HG03571 (cell line): Measurements from ENCODE around the gene MCEMP1.
"Not testable (repeated sequence)": the region's sequence is repeated elsewhere in the genome, so short reads cannot be mapped to it uniquely, and the experiment has no call there.

Source experiments
- ATAC-seq: cut with Tn5 transposase; IDR thresholded peaks from one replicate; pipeline ENCODE4 v1.9.1; 2021; ENCODE audit not compliant: unreplicated experiment

MCEMP1 gene

GRCh38 chr19:7643629-7644549 is 33.0 kb upstream of the MCEMP1 start:
- not testable (repeated sequence) for ATAC-seq

DNA sequence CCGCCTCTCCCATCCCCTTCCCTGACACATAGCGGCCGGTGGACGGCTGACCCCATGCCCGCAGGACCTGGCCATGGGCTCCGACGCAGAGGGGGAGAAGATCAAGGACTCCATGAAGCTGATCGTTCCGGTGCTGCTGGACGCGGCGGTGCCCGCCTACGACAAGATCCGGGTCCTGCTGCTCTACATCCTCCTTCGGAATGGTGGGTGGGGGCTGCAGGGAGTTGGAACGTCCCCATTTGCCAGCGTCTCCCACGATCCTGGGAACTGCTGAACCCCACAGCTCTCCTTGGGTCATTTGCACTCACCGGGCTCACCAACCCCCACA is 32.4 kb upstream of the MCEMP1 start:
- no peak for ATAC-seq

GRCh38 chr19:7645163-7645562 is 31.7 kb upstream of the MCEMP1 start:
- no peak for ATAC-seq

DNA sequence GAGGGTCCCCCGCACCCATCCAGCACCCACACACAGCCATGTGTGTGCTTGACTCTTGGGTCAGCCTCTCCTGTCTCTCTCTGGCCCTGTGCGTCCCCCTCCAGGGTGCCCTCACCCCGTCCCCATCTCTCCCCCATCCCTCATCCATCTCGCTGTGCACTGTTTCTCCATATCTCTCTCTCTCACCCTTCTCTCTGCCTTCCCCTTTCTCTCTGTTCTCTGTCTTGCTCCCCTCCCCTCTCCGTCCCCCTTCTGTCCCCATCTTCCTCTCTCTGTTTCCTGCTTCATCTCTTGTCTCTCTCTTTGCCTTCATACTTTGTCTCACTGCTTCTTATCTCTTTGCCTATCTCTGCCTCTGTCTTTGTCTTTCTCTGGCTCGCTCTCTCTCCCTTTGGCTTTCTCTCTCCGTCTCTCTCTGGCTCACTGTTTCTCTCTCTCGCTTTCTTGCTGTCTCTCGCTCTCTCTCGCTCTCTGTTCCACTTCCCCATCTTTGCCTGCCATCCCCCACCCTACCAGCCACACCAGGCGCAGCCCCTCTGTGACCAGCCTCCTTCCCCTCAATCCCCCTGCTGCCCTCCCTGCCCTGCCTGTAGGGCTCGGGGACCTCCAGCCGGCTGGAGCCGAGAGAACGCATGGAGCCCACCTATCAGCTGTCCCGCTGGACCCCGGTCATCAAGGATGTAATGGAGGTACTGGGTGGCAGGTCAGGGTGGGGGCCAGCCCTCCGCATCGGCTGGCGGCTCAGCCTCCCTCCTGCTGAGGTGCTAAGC is 31.0 kb upstream of the MCEMP1 start:
- ATAC-seq = no peak

DNA sequence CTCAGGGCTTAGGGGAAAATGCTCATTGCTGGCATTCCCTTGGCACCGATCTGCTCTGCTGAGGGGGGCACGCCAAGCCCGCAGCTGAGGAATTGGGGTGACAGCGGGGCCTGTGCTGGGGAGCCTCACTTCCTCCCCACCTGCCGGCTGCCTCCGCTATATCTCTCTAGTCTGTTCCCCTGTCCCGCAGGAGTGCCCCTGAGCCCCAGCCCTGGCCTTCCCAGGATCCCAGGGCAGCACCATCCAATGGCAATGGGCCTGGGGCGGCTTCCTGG is 30.5 kb upstream of the MCEMP1 start:
- no peak for ATAC-seq

GRCh38 chr19:7647156-7647555 is 29.7 kb upstream of the MCEMP1 start:
- no peak for ATAC-seq

GRCh38 chr19:7648265-7649014 is 28.4 kb upstream of the MCEMP1 start:
- ATAC-seq = no peak

- no peak for ATAC-seq
These were observed 26.7 kb upstream of the MCEMP1 start for GRCh38 chr19:7650148-7650547.

DNA sequence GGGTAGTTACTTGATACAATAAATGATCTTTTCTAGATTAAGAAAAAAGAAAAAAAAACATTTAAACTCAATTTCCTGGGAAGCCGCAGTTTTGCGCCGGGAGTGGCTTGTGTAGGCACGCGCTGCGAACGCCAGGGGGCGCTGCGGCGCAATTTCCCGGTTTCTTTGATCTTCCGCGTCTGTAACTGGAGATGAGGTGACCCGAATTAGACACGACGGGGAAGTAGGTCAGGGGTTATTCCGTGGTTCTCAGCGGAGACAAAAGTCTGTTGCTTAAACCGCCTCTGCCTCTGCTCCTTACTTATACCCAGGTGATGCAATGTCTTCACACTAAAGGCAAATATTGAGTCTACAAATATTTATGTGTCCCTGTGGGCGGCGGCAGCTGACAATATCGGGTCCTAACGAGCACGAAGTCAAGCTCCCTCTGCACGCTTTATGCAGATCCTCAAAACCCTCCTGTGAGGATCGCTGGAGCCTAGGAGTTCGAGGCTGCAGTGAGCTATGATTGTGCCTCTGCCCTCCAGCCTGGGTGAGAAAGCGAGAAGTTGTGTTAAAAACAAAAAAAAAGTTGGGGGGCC is 24.7 kb upstream of the MCEMP1 start:
- no peak for ATAC-seq

- no peak for ATAC-seq
These were observed 22.5 kb upstream of the MCEMP1 start for GRCh38 chr19:7654401-7654800.

- no peak for ATAC-seq
These were observed 21.3 kb upstream of the MCEMP1 start for GRCh38 chr19:7655581-7655980.

- no peak for ATAC-seq
These were observed 19.6 kb upstream of the MCEMP1 start for GRCh38 chr19:7657131-7657751.

- ATAC-seq = no peak
These were observed 18.6 kb upstream of the MCEMP1 start for GRCh38 chr19:7658219-7658686.

- ATAC-seq = no peak
These were observed 14.9 kb upstream of the MCEMP1 start for GRCh38 chr19:7661744-7662538.

DNA sequence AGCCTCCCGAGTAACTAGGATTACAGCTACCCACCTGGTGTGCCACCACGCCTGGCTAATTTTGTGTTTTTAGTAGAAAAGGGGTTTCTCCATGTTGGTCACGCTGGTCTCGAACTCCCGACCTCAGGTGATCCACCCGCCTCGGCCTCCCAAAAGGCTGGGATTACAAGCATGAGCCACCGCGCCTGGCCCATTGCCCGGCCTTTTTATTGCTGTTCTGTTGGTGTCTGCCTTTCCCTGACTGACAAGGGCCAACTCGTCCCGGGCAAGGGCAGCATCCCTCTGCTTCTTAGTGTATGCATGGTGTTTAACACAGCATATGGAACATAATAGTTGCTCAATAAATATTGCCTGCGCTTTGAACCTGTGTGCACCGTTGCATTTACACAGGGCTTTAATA is 14.2 kb upstream of the MCEMP1 start:
- no peak for ATAC-seq

DNA sequence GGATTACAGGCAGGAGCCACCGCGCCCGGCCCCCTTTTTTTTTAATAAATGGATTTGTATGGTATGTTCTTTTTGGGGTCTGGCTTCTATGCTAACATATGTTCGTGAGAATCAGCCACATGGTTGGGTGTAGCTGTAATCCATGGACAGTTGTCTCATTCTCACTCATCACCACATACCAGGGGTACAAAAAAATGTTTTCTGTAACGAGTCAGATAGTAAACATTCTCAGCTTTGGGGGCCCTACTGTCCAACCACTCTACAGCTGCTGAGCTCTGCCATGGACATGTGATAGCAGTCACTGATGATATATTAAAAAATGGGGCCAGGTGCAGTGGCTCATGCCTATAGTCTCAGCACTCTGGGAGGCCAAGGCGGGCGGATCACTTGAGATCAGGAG is 13.2 kb upstream of the MCEMP1 start:
- no peak for ATAC-seq

- no peak for ATAC-seq
These were observed 11.8 kb upstream of the MCEMP1 start for GRCh38 chr19:7665076-7665475.

DNA sequence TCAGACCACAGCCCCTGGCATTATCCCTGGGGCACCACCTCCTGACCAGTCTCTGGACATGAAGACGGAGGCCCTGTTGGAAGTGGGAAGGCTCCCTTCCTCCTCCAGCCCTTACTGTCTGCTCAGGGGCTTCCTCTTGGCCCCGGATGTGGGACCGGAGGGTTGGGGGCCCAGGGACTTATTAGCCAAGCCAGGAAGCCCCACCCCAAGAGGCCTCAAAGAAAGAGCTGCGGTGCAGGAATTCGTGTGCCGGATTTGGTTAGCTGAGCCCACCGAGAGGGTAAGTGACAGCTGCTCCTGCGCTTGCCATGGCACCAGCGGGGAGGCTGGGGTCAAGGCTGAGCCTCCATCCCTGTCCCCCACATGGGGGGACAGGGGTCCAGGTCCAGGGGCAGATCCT is 8.0 kb upstream of the MCEMP1 start, which contains the start of gene RETN:
TSS of gene RETN (plus strand) at position 208 of the 400 bp plus-strand sequence. CDS start 278 bp downstream, outside the sequence.
- no peak for ATAC-seq

DNA sequence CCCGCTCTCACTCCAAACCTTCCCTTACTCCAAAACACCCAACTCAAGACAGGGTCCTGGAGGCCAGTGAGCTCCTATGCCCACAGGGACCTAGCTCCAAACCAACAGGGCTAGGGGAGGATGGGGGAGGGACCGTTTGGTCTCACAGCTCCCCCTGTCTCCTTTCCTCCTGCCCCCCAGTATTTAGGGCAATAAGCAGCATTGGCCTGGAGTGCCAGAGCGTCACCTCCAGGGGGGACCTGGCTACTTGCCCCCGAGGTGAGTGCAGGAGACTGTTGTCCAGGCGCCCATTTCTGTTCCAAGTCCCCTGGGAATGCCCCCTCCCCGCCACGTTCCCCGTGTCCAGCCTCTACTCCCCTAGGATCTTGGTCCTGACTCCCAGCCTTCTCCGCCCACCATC is 7.2 kb upstream of the MCEMP1 start:
- no peak for ATAC-seq
